HG03378 (cell line): ENCODE data around the gene NUPR1.
"Not testable (repeated sequence)": the region's sequence is repeated elsewhere in the genome, so short reads cannot be mapped to it uniquely, and the experiment has no call there.

Source experiments
- ATAC-seq: cut with Tn5 transposase; IDR thresholded peaks from one replicate; pipeline ENCODE4 v1.9.1; 2021; ENCODE audit warnings: mild to moderate bottlenecking, moderate library complexity; ENCODE audit not compliant: unreplicated experiment

The NUPR1 gene

GRCh38 chr16:28555561-28555960 is 16.8 kb upstream of the NUPR1 start:
- ATAC-seq: no peak

- ATAC-seq: no peak
Measured at GRCh38 chr16:28554634-28555423, 16.1 kb upstream of the NUPR1 start.

GRCh38 chr16:28553776-28554633 is 15.2 kb upstream of the NUPR1 start, which contains the start of gene SGF29:
Gene SGF29, plus strand, starts transcription at chr16:28553920. Its CDS starts 27,150 bp downstream, at chr16:28581070.
- ATAC-seq: peak; percentile 52

GRCh38 chr16:28549301-28549899 is 10.6 kb upstream of the NUPR1 start:
- ATAC-seq: no peak

- no peak for ATAC-seq
Measured at GRCh38 chr16:28548306-28548802, 9.6 kb upstream of the NUPR1 start.

GRCh38 chr16:28546626-28547025 is 7.9 kb upstream of the NUPR1 start:
- ATAC-seq: no peak

- ATAC-seq: not testable (repeated sequence)
Measured at GRCh38 chr16:28545964-28546363, 7.2 kb upstream of the NUPR1 start.

- no peak for ATAC-seq
Measured at GRCh38 chr16:28544998-28545397, 6.2 kb upstream of the NUPR1 start.

- ATAC-seq: no peak
Measured at GRCh38 chr16:28543072-28543471, 4.3 kb upstream of the NUPR1 start.

- ATAC-seq: no peak
Measured at GRCh38 chr16:28542646-28543045, 3.9 kb upstream of the NUPR1 start.

GRCh38 chr16:28540346-28540745 is 1.6 kb upstream of the NUPR1 start:
- ATAC-seq: no peak

- no peak for ATAC-seq
Measured at GRCh38 chr16:28537964-28538732, 626 bp downstream of the NUPR1 start.

GRCh38 chr16:28537076-28537475 is 1.7 kb downstream of the NUPR1 start:
- no peak for ATAC-seq

- ATAC-seq: no peak
Measured at GRCh38 chr16:28534542-28535373, 4.0 kb downstream of the NUPR1 start.

GRCh38 chr16:28532940-28533647 is 5.7 kb downstream of the NUPR1 start:
- ATAC-seq: no peak

GRCh38 chr16:28531777-28532744 is 6.7 kb downstream of the NUPR1 start:
- ATAC-seq: no peak

GRCh38 chr16:28529124-28529523 is 9.7 kb downstream of the NUPR1 start:
- ATAC-seq: no peak

- no peak for ATAC-seq
Measured at GRCh38 chr16:28528463-28528867, 10.3 kb downstream of the NUPR1 start.
